ENCODE measurements around the gene RAB11FIP3. TPM values are rescaled to one million over a fixed set of nuclear protein-coding genes. Genes with fewer than 3 reads are reported as not detected.
"Not testable (repeated sequence)": the region's sequence is repeated elsewhere in the genome, so short reads cannot be mapped to it uniquely, and the experiment has no call there.

RAB11FIP3 gene
- total RNA-seq, 1 donor from 2014 or later = 81.5 TPM

GRCh38 chr16:502179-502943 lies 76.9 kb downstream of the RAB11FIP3 start:
- peaks cover 7% of the 10 kb centered on the region for H3K27me3 Mint-ChIP-seq (ENCODE audit: unreplicated experiment)
- H3K4me1 Mint-ChIP-seq (ENCODE audit: unreplicated experiment) = peaks cover 22% of the 10 kb centered on the region
- no peaks in the 10 kb centered on the region for H3K9me3 Mint-ChIP-seq (ENCODE audit: unreplicated experiment)
- H3K27ac Mint-ChIP-seq (ENCODE audit: unreplicated experiment) = peak overlapping the region; percentile 42
- peaks cover 12% of the 10 kb centered on the region for H3K36me3 Mint-ChIP-seq (ENCODE audit: low read depth, unreplicated experiment)
- H3K4me3 Mint-ChIP-seq (ENCODE audit: unreplicated experiment) = no peak overlapping the region
- DNase-seq (ENCODE audit: low spot score) = no peak
- TF ChIP-seq CTCF (IDR thresholded peaks at IDR 0.05; ENCODE audit: unreplicated experiment) = no peak

- Mint-ChIP-seq H3K4me1 (ENCODE audit: unreplicated experiment) (peaks cover 23% of the 10 kb centered on the region), H3K27me3 (ENCODE audit: unreplicated experiment) (peaks cover 10% of the 10 kb centered on the region), H3K9me3 (ENCODE audit: unreplicated experiment) (no peaks in the 10 kb centered on the region), H3K36me3 (ENCODE audit: low read depth, unreplicated experiment) (peaks cover 20% of the 10 kb centered on the region), H3K4me3 (ENCODE audit: unreplicated experiment) (no peak overlapping the region), H3K27ac (ENCODE audit: unreplicated experiment) (peak overlapping the region; percentile 42)
- DNase-seq (ENCODE audit: low spot score) = no peak
- no peak for TF ChIP-seq CTCF (IDR thresholded peaks at IDR 0.05; ENCODE audit: unreplicated experiment)
Observed at GRCh38 chr16:503150-504071, 78.0 kb downstream of the RAB11FIP3 start.

GRCh38 chr16:505479-506245 lies 80.2 kb downstream of the RAB11FIP3 start:
- Mint-ChIP-seq H3K4me3 (ENCODE audit: unreplicated experiment) (peak overlapping the region; percentile 56), H3K4me1 (ENCODE audit: unreplicated experiment) (peaks cover 27% of the 10 kb centered on the region), H3K9me3 (ENCODE audit: unreplicated experiment) (no peaks in the 10 kb centered on the region), H3K27ac (ENCODE audit: unreplicated experiment) (no peak overlapping the region), H3K27me3 (ENCODE audit: unreplicated experiment) (peaks cover 10% of the 10 kb centered on the region), H3K36me3 (ENCODE audit: low read depth, unreplicated experiment) (peaks cover 33% of the 10 kb centered on the region)
- no peak for TF ChIP-seq CTCF (IDR thresholded peaks at IDR 0.05; ENCODE audit: unreplicated experiment)
- DNase-seq (ENCODE audit: low spot score) = no peak

GRCh38 chr16:506246-506546 lies 80.7 kb downstream of the RAB11FIP3 start:
- H3K4me1 Mint-ChIP-seq (ENCODE audit: unreplicated experiment) = peaks cover 27% of the 10 kb centered on the region
- TF ChIP-seq CTCF (IDR thresholded peaks at IDR 0.05; ENCODE audit: unreplicated experiment) = no peak
- peak overlapping the region; percentile 56 for H3K4me3 Mint-ChIP-seq (ENCODE audit: unreplicated experiment)
- peaks cover 10% of the 10 kb centered on the region for H3K27me3 Mint-ChIP-seq (ENCODE audit: unreplicated experiment)
- peaks cover 33% of the 10 kb centered on the region for H3K36me3 Mint-ChIP-seq (ENCODE audit: low read depth, unreplicated experiment)
- no peak overlapping the region for H3K27ac Mint-ChIP-seq (ENCODE audit: unreplicated experiment)
- DNase-seq (ENCODE audit: low spot score) = no peak
- H3K9me3 Mint-ChIP-seq (ENCODE audit: unreplicated experiment) = no peaks in the 10 kb centered on the region

GRCh38 chr16:507527-507926 lies 82.1 kb downstream of the RAB11FIP3 start:
- Mint-ChIP-seq H3K4me1 (ENCODE audit: unreplicated experiment) (peaks cover 25% of the 10 kb centered on the region), H3K27ac (ENCODE audit: unreplicated experiment) (peak overlapping the region; percentile 87), H3K27me3 (ENCODE audit: unreplicated experiment) (peaks cover 10% of the 10 kb centered on the region), H3K4me3 (ENCODE audit: unreplicated experiment) (peak overlapping the region; percentile 81), H3K36me3 (ENCODE audit: low read depth, unreplicated experiment) (peaks cover 33% of the 10 kb centered on the region)
- DNase-seq (ENCODE audit: low spot score); H3K9me3 Mint-ChIP-seq (ENCODE audit: unreplicated experiment): not testable (repeated sequence)

Measured in endothelial cell (in vitro differentiated cells).